Measurements from ENCODE around the gene ZNRF2. TPM values are rescaled to one million over a fixed set of nuclear protein-coding genes. Genes with fewer than 3 reads are reported as not detected.

The ZNRF2 gene
- total and polyA plus RNA-seq, 2 of the 13 experiments (the other 11 are each of a cell fraction or from before 2014, with no cell fraction given) = 3.5 to 7.7 TPM

- no peaks in the 10 kb centered on the region for H3K79me2 ChIP-seq (ENCODE audit: insufficient read depth, low read length)
- no peak overlapping the region for H3K4me2 ChIP-seq (ENCODE audit: low read depth, low read length)
- no peaks in the 10 kb centered on the region for H3K36me3 ChIP-seq (replicated peaks in 1 of 2; ENCODE audit: control insufficient read depth in 1 of 2, insufficient read depth in 2 of 2, low read length in 2 of 2)
- peak; percentile 82 for FAIRE-seq
- no peak overlapping the region for H3K4me3 ChIP-seq (replicated peaks in 1 of 3; ENCODE audit: insufficient read depth in 1 of 3, low read depth in 2 of 3, low read length in 3 of 3)
- BruUV-seq (replicated peaks) = no TSS peak
- H3K27me3 ChIP-seq (ENCODE audit: control insufficient read depth in 1 of 2, insufficient read depth in 2 of 2, low read length in 2 of 2) = no peaks in the 10 kb centered on the region
- no peaks in the 10 kb centered on the region for H3K9me3 ChIP-seq (ENCODE audit: low read length)
- peaks cover 28% of the 10 kb centered on the region for H3K4me1 ChIP-seq (ENCODE audit: insufficient read depth, low read length)
- no peak overlapping the region for H2AFZ ChIP-seq (ENCODE audit: low read length)
- ChIA-PET CTCF (ENCODE audit: low intra/inter-chr PET ratio, low total read pairs) (no interaction called here), POLR2A (interaction anchor here (1.1 kb wide), 1 partner anchor 16 kb away, joined by 4 read pairs; no protein-coding TSS in a partner anchor)
- in situ Hi-C loops (cut with HindIII; ENCODE audit: extremely low pct_ligation_motif_present, low pct_unique_long_range_greater_than_20kb) = no loop called here
- peak; percentile 91 for DNase-seq (ENCODE audit: low spot score)
- no peaks in the 10 kb centered on the region for H4K20me1 ChIP-seq (ENCODE audit: insufficient read depth, low read length)
- intact Hi-C loops (cut with micrococcal nuclease; ENCODE audit: unreplicated experiment) = no loop called here
- H3K9ac ChIP-seq (ENCODE audit: insufficient read depth, low read depth, low read length) = no peak overlapping the region
- no peak overlapping the region for H3K27ac ChIP-seq (ENCODE audit: extremely low read length, insufficient read depth, low read length)
- ATAC-seq = peak; percentile 83
- TF ChIP-seq LCORL (IDR thresholded peaks at IDR 0.05) (peak; percentile 75), LCORL (CRISPR knock-in tag; IDR thresholded peaks at IDR 0.05) (no peak), ZNF839 (CRISPR knock-in tag; IDR thresholded peaks at IDR 0.05; ENCODE audit: borderline replicate concordance) (no peak), ZNF891 (CRISPR knock-in tag; IDR thresholded peaks at IDR 0.05) (no peak), POGZ (CRISPR knock-in tag; IDR thresholded peaks at IDR 0.05) (peak; percentile 27; the same call in 1 of the 2 replicates), TEAD3 (CRISPR knock-in tag; optimal IDR thresholded peaks at IDR 0.05; ENCODE audit: borderline replicate concordance) (peak; percentile 56), ZNF569 (CRISPR knock-in tag; IDR thresholded peaks at IDR 0.05; ENCODE audit: borderline replicate concordance) (no peak), GATAD2A (CRISPR knock-in tag; IDR thresholded peaks at IDR 0.05) (peak; percentile 37; the same call in 1 of the 2 replicates), ZNF629 (CRISPR knock-in tag; conservative IDR thresholded peaks at IDR 0.05) (peak; percentile 65), CSRNP1 (CRISPR knock-in tag; IDR thresholded peaks at IDR 0.05) (no peak), ZBTB37 (CRISPR knock-in tag; IDR thresholded peaks at IDR 0.05) (no peak), ZSCAN29 (CRISPR knock-in tag; conservative IDR thresholded peaks at IDR 0.05) (no peak), HOXA9 (CRISPR knock-in tag; IDR thresholded peaks at IDR 0.05; ENCODE audit: borderline replicate concordance) (no peak), FOXP1 (IDR thresholded peaks at IDR 0.05) (no peak), FOXP1 (CRISPR knock-in tag; IDR thresholded peaks at IDR 0.05) (0 out of 2 replicates have a peak, but pooled peaks have one; percentile 10), BCL6 (CRISPR knock-in tag; IDR thresholded peaks at IDR 0.05) (0 out of 2 replicates have a peak, but pooled peaks have one; percentile 33), RCOR2 (CRISPR knock-in tag; IDR thresholded peaks at IDR 0.05) (0 out of 2 replicates have a peak, but pooled peaks have one; percentile 46), EP300 (IDR thresholded peaks at IDR 0.05; ENCODE audit: low read depth in 2 of 2, low read length in 2 of 2) (peak in 1 of 2 experiments; percentile 23; a peak in 1 of 4 replicates), EP300 (CRISPR knock-in tag; IDR thresholded peaks at IDR 0.05; ENCODE audit: borderline replicate concordance) (no peak), SIX1 (CRISPR knock-in tag; IDR thresholded peaks at IDR 0.05; ENCODE audit: borderline replicate concordance) (peak; percentile 73; the same call in 1 of the 2 replicates), ZNF652 (CRISPR knock-in tag; IDR thresholded peaks at IDR 0.05; ENCODE audit: borderline replicate concordance, low read depth) (no peak), NCOA2 (CRISPR knock-in tag; IDR thresholded peaks at IDR 0.05) (peak; percentile 38; the same call in 1 of the 2 replicates), ZNF362 (CRISPR knock-in tag; IDR thresholded peaks at IDR 0.05; ENCODE audit: borderline replicate concordance) (peak; percentile 89; the same call in 1 of the 2 replicates), ZNF143 (CRISPR knock-in tag; IDR thresholded peaks at IDR 0.05) (no peak)
These were observed 45.5 kb upstream of the ZNRF2 start for GRCh38 chr7:30238721-30239441.

All from HepG2 (cell line).